Measurements from ENCODE around the gene TENM4.

GRCh38 chr11:78737891-78738290 lies 702.9 kb downstream of the TENM4 start:
- TF ChIP-seq CSRNP3 (CRISPR knock-in tag; IDR thresholded peaks at IDR 0.05): no peak
- no peak for TF ChIP-seq ZNF565 (CRISPR knock-in tag; conservative IDR thresholded peaks at IDR 0.05; ENCODE audit: low read depth)
- TF ChIP-seq TOX (CRISPR knock-in tag; IDR thresholded peaks at IDR 0.05; ENCODE audit: borderline replicate concordance): no peak
- TF ChIP-seq ESRRG (CRISPR knock-in tag; IDR thresholded peaks at IDR 0.05): no peak
- TF ChIP-seq CREB5 (CRISPR knock-in tag; IDR thresholded peaks at IDR 0.05; ENCODE audit: low read depth): no peak
